ENCODE data around the gene GCN1.

DNA sequence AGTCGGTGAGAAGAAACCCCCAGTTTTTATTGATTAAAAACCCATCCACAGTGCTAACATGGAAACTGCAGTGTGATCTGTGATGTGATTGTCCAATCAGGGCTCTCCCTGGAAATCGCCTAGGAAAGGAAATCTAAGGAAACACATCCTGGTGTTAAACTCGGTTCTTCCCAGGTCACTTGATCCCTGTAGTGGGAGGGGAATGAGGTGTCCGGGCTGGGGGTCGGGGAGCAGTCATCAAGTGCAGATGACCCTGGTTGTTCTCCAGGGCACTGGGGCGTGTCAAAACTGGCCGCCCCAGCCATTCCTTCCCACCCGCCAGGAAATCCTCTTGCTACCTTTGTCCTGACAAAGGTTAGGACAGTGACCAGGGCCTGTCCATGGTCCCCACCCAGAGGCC is 98.8 kb downstream of the GCN1 start:
- TF ChIP-seq, protein P1, sequence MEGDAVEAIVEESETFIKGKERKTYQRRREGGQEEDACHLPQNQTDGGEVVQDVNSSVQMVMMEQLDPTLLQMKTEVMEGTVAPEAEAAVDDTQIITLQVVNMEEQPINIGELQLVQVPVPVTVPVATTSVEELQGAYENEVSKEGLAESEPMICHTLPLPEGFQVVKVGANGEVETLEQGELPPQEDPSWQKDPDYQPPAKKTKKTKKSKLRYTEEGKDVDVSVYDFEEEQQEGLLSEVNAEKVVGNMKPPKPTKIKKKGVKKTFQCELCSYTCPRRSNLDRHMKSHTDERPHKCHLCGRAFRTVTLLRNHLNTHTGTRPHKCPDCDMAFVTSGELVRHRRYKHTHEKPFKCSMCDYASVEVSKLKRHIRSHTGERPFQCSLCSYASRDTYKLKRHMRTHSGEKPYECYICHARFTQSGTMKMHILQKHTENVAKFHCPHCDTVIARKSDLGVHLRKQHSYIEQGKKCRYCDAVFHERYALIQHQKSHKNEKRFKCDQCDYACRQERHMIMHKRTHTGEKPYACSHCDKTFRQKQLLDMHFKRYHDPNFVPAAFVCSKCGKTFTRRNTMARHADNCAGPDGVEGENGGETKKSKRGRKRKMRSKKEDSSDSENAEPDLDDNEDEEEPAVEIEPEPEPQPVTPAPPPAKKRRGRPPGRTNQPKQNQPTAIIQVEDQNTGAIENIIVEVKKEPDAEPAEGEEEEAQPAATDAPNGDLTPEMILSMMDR (IDR thresholded peaks at IDR 0.05; ENCODE audit: poor library complexity) = no peak
- TF ChIP-seq EZH2phosphoT487 (IDR thresholded peaks at IDR 0.05; ENCODE audit: low read depth, severe bottlenecking, unreplicated experiment) (no peak), EZH2 (IDR thresholded peaks at IDR 0.05; ENCODE audit: borderline replicate concordance) (no peak)
